Keratinocyte (primary cell): ENCODE data around the gene CMC1.

Experiments
- EZH2 ChIP-seq: IDR thresholded peaks from one replicate; pipeline ENCODE4 v1.6.1; 2012; ENCODE audit warnings: inconsistent platforms, mild to moderate bottlenecking, low read length, moderate library complexity
- TF ChIP-seq, protein P1 (sequence below), 3 experiments: IDR thresholded peaks in 1 of 3; conservative IDR thresholded peaks in 1 of 3; optimal IDR thresholded peaks in 1 of 3; 2 replicates in 2 of 3; 3 replicates in 1 of 3; pipeline versions ENCODE3 to v1.5.1; 2011; ENCODE audit warnings: low read length in 3 of 3, mild to moderate bottlenecking in 3 of 3, moderate library complexity in 2 of 3, control low read depth in 1 of 3, inconsistent platforms in 1 of 3; ENCODE audit not compliant: insufficient read depth in 2 of 3; ENCODE audit errors: extremely low read depth in 1 of 3

GRCh38 chr3:28234454-28234853, 7.0 kb upstream of the CMC1 start:
- TF ChIP-seq, protein P1, sequence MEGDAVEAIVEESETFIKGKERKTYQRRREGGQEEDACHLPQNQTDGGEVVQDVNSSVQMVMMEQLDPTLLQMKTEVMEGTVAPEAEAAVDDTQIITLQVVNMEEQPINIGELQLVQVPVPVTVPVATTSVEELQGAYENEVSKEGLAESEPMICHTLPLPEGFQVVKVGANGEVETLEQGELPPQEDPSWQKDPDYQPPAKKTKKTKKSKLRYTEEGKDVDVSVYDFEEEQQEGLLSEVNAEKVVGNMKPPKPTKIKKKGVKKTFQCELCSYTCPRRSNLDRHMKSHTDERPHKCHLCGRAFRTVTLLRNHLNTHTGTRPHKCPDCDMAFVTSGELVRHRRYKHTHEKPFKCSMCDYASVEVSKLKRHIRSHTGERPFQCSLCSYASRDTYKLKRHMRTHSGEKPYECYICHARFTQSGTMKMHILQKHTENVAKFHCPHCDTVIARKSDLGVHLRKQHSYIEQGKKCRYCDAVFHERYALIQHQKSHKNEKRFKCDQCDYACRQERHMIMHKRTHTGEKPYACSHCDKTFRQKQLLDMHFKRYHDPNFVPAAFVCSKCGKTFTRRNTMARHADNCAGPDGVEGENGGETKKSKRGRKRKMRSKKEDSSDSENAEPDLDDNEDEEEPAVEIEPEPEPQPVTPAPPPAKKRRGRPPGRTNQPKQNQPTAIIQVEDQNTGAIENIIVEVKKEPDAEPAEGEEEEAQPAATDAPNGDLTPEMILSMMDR (optimal IDR thresholded peaks at IDR 0.05 in 1 of 3, IDR thresholded peaks at IDR 0.05 in 1 of 3, conservative IDR thresholded peaks at IDR 0.05 in 1 of 3; ENCODE audit: extremely low read depth in 1 of 3, insufficient read depth in 2 of 3, low read length in 3 of 3), result no peak
- TF ChIP-seq EZH2, result no peak
